Hair follicle dermal papilla cell (primary cell): ENCODE measurements around the gene ICAM2. TPM values are rescaled to one million over a fixed set of nuclear protein-coding genes. Genes with fewer than 3 reads are reported as not detected.

Source experiments
- total RNA-seq: library from RNA; depleted of rRNA; stranded (reverse); fragments of >200 nt; gene quantifications from 2 replicates; pipeline ENCODE4 v1.2.3, GENCODE V29; 2012

ICAM2 gene
- 0.73 and 1.5 TPM in 2 replicates for total RNA-seq

DNA sequence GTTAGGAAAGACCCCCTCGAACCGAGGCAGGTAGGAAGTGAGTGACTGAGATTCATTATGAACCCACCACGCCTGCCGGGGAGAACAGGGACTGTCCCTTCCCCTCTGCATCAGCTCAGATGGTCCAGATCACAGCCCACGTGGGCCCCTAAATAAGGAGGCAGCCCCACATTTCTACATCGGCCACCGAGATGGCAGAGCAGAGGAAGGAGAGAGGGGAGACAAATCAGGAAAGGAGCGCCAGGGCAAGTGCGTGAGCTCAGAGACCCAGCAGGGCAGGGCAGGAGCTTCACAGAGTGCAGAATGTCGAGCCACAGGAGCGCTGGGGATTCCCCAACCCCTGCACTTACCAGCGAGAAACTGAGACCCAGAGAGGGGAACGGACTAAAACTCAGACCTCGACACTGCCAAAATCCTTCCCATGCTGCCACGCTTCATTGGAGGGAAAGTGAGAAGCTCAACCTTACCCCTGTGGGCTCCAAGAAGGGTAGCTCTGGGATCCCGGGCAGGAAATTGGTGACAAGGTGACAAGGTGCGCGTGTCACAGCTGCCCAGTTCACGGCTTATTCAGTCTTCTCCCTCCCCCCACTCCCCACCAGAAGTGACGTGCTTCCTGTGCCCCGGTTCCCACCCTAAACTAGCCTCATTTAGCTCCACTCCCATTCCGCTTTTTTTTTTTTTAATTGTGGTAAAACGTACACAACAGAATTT is at the start of gene ICAM2:
ICAM2 (minus strand) TSS at position 578 of the 711 bp plus-strand sequence. CDS start 13,942 bp downstream, outside the sequence.

DNA sequence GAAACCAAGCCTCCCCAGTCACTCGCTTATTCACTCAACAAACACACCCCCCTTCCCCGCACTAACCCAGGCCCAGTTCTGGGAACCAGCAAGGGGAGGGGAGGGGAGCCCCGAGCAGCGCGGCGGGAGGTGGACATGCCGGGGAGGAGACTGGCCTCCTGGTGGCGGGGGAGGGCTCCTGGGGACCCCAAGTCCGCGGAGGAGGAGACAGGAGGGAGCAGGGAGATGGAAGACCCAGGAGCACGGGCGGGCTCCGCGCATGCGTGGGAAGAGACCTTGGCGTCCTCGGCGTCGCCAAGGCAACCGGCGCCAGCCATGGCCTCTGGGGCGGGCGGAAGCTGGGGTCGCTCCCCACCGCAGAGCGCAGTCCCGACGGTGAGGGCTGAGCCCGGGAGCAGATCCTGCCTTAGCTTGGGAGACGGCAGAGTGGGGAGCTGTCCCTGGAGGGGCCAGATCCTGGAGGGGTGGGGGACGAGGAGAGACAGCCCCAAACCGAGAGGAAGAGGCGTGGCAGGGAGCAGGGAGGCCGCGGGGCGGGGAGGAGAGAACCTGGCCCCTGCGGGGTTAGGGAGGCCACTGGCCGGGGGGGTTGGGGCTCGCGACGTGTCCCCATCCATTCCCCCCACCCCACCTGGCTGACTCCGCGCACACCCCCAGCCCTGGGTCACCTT is 22.2 kb downstream of the ICAM2 start, which contains the start of gene PRR29:
PRR29 (plus strand) TSS at position 302 of the 671 bp plus-strand sequence; CDS start at position 316, 14 bp downstream.

DNA sequence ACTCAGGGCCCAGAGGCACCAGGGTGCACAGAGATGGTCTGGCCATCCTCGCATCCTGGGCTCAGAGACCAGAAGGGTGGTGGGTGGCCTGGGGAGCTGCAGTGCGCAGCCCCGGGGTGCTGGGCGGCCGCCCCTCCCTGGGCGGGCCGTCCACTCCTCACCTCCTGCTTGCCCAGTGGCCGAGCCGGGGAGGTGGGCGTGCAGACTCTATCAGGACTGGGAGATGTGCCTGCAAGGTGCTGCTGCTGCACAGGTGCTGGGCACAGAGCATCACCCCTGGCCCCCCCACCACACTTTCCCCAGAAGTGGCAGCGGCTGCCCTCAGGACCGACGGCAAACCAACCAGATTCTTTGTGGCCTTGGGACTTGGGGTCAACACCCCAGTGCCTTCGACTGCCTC is 47.6 kb downstream of the ICAM2 start, which contains the start of gene SCN4A:
SCN4A (minus strand) TSS at position 123 of the 400 bp plus-strand sequence; CDS start at position 46, 77 bp downstream.

Other genes starting within 250 kb of the ICAM2 start
- gene CCDC47, start 247.0 kb downstream of the ICAM2 start, total RNA-seq, result 47.6 and 51.0 TPM in 2 replicates
- gene DDX42, start 246.5 kb downstream of the ICAM2 start, total RNA-seq, result 66.4 and 72.7 TPM in 2 replicates
- gene PSMC5, start 193.2 kb downstream of the ICAM2 start, total RNA-seq, result 30.3 and 36.3 TPM in 2 replicates
- 29.5 and 44.5 TPM in 2 replicates for gene FTSJ3, start 193.0 kb downstream of the ICAM2 start, total RNA-seq
- 92.8 and 99.9 TPM in 2 replicates for gene SMARCD2, start 177.9 kb downstream of the ICAM2 start, total RNA-seq
- gene CSH2, start 147.0 kb downstream of the ICAM2 start, total RNA-seq, result not detected in 2 replicates
- gene GH2, start 138.7 kb downstream of the ICAM2 start, total RNA-seq, result not detected in 2 replicates
- not detected in 2 replicates for gene CSH1, start 124.1 kb downstream of the ICAM2 start, total RNA-seq
- gene CSHL1, start 109.4 kb downstream of the ICAM2 start, total RNA-seq, result not detected in 2 replicates
- not detected in 2 replicates for gene GH1, start 101.8 kb downstream of the ICAM2 start, total RNA-seq
- gene CD79B, start 88.3 kb downstream of the ICAM2 start, total RNA-seq, result 0.16 and 0.24 TPM in 2 replicates
- gene SCN4A, start 47.7 kb downstream of the ICAM2 start, total RNA-seq, result under 0.01 TPM in 1 of 2 replicates, not detected in the other
- under 0.01 TPM in 1 of 2 replicates, not detected in the other for gene PRR29, start 22.3 kb downstream of the ICAM2 start, total RNA-seq
- gene ERN1, start 109.5 kb upstream of the ICAM2 start, total RNA-seq, result 8.7 and 11.2 TPM in 2 replicates
- gene TEX2, start 242.6 kb upstream of the ICAM2 start, total RNA-seq, result 41.7 and 54.5 TPM in 2 replicates